ENCODE measurements around the gene NDUFA3. TPM values are rescaled to one million over a fixed set of nuclear protein-coding genes. Genes with fewer than 3 reads are reported as not detected.
A peak's percentile ranks its signal among the peaks of the same experiment; 100 is the strongest.

Gene NDUFA3
- total and polyA plus RNA-seq, 2 of the 13 experiments (the other 11 are each of a cell fraction or from before 2014, with no cell fraction given), result 31.6 to 75.4 TPM

GRCh38 chr19:54102421-54103169 lies at the start of gene NDUFA3 (continued):
- peak; percentile 98 for TF ChIP-seq ZNF143 (CRISPR knock-in tag; IDR thresholded peaks at IDR 0.05)
- TF ChIP-seq CBFB (CRISPR knock-in tag; IDR thresholded peaks at IDR 0.05), result peak; percentile 79
- TF ChIP-seq SIN3B (IDR thresholded peaks at IDR 0.05; ENCODE audit: low read length), result peak; percentile 92
- TF ChIP-seq ZNF335 (CRISPR knock-in tag; IDR thresholded peaks at IDR 0.05), result peak; percentile 85; the same call in 1 of the 2 replicates
- TF ChIP-seq ZNF83 (CRISPR knock-in tag; IDR thresholded peaks at IDR 0.05; ENCODE audit: borderline replicate concordance), result no peak; the same call in 1 of the 2 replicates
- peak; percentile 62; the same call in 1 of the 2 replicates for TF ChIP-seq DR1 (CRISPR knock-in tag; IDR thresholded peaks at IDR 0.05)
- no peak for TF ChIP-seq NONO (IDR thresholded peaks at IDR 0.05)
- TF ChIP-seq NONO (CRISPR knock-in tag; conservative IDR thresholded peaks at IDR 0.05), result peak; percentile 85
- TF ChIP-seq ZNF709 (CRISPR knock-in tag; IDR thresholded peaks at IDR 0.05), result peak; percentile 61; the same call in 1 of the 2 replicates
- 0 out of 2 replicates have a peak, but pooled peaks have one; percentile 50 for TF ChIP-seq KLF6 (CRISPR knock-in tag; IDR thresholded peaks at IDR 0.05)
- no peak for TF ChIP-seq NAIF1 (CRISPR knock-in tag; IDR thresholded peaks at IDR 0.05; ENCODE audit: borderline replicate concordance)
- TF ChIP-seq, protein P1, sequence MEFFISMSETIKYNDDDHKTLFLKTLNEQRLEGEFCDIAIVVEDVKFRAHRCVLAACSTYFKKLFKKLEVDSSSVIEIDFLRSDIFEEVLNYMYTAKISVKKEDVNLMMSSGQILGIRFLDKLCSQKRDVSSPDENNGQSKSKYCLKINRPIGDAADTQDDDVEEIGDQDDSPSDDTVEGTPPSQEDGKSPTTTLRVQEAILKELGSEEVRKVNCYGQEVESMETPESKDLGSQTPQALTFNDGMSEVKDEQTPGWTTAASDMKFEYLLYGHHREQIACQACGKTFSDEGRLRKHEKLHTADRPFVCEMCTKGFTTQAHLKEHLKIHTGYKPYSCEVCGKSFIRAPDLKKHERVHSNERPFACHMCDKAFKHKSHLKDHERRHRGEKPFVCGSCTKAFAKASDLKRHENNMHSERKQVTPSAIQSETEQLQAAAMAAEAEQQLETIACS (CRISPR knock-in tag; IDR thresholded peaks at IDR 0.05), result peak; percentile 69
- TF ChIP-seq TARDBP (CRISPR knock-in tag; IDR thresholded peaks at IDR 0.05), result peak; percentile 61; the same call in 1 of the 2 replicates
- TF ChIP-seq ZNF782 (CRISPR knock-in tag; IDR thresholded peaks at IDR 0.05; ENCODE audit: borderline replicate concordance), result no peak
- TF ChIP-seq, protein P2, sequence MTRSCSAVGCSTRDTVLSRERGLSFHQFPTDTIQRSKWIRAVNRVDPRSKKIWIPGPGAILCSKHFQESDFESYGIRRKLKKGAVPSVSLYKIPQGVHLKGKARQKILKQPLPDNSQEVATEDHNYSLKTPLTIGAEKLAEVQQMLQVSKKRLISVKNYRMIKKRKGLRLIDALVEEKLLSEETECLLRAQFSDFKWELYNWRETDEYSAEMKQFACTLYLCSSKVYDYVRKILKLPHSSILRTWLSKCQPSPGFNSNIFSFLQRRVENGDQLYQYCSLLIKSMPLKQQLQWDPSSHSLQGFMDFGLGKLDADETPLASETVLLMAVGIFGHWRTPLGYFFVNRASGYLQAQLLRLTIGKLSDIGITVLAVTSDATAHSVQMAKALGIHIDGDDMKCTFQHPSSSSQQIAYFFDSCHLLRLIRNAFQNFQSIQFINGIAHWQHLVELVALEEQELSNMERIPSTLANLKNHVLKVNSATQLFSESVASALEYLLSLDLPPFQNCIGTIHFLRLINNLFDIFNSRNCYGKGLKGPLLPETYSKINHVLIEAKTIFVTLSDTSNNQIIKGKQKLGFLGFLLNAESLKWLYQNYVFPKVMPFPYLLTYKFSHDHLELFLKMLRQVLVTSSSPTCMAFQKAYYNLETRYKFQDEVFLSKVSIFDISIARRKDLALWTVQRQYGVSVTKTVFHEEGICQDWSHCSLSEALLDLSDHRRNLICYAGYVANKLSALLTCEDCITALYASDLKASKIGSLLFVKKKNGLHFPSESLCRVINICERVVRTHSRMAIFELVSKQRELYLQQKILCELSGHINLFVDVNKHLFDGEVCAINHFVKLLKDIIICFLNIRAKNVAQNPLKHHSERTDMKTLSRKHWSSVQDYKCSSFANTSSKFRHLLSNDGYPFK (CRISPR knock-in tag; IDR thresholded peaks at IDR 0.05; ENCODE audit: borderline replicate concordance), result peak; percentile 99
- peak; percentile 93 for TF ChIP-seq NR2C2 (CRISPR knock-in tag; IDR thresholded peaks at IDR 0.05; ENCODE audit: borderline replicate concordance)
- TF ChIP-seq HNF1B (CRISPR knock-in tag; IDR thresholded peaks at IDR 0.05), result peak; percentile 88
- no peak for TF ChIP-seq TCF12 (IDR thresholded peaks at IDR 0.05)
- TF ChIP-seq TCF12 (CRISPR knock-in tag; IDR thresholded peaks at IDR 0.05), result 0 out of 2 replicates have a peak, but pooled peaks have one; percentile 39
- no peak for TF ChIP-seq ZBTB8A (CRISPR knock-in tag; IDR thresholded peaks at IDR 0.05; ENCODE audit: borderline replicate concordance, low read depth)
- TF ChIP-seq, protein P3, sequence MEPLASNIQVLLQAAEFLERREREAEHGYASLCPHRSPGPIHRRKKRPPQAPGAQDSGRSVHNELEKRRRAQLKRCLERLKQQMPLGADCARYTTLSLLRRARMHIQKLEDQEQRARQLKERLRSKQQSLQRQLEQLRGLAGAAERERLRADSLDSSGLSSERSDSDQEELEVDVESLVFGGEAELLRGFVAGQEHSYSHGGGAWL (CRISPR knock-in tag; IDR thresholded peaks at IDR 0.05), result 0 out of 2 replicates have a peak, but pooled peaks have one; percentile 19
- TF ChIP-seq SNAPC2 (CRISPR knock-in tag; IDR thresholded peaks at IDR 0.05), result no peak
- TF ChIP-seq ZNF878 (CRISPR knock-in tag; IDR thresholded peaks at IDR 0.05), result no peak
- TF ChIP-seq, protein P4, sequence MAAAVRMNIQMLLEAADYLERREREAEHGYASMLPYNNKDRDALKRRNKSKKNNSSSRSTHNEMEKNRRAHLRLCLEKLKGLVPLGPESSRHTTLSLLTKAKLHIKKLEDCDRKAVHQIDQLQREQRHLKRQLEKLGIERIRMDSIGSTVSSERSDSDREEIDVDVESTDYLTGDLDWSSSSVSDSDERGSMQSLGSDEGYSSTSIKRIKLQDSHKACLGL (CRISPR knock-in tag; IDR thresholded peaks at IDR 0.05), result peak; percentile 92; the same call in 1 of the 2 replicates
